ENCODE measurements around the gene TSPAN14. TPM values are rescaled to one million over a fixed set of nuclear protein-coding genes. Genes with fewer than 3 reads are reported as not detected.
A peak's percentile ranks its signal among the peaks of the same experiment; 100 is the strongest.

TSPAN14 gene
- total RNA-seq, 2 donors from 2014 or later = 121 to 123 TPM

DNA sequence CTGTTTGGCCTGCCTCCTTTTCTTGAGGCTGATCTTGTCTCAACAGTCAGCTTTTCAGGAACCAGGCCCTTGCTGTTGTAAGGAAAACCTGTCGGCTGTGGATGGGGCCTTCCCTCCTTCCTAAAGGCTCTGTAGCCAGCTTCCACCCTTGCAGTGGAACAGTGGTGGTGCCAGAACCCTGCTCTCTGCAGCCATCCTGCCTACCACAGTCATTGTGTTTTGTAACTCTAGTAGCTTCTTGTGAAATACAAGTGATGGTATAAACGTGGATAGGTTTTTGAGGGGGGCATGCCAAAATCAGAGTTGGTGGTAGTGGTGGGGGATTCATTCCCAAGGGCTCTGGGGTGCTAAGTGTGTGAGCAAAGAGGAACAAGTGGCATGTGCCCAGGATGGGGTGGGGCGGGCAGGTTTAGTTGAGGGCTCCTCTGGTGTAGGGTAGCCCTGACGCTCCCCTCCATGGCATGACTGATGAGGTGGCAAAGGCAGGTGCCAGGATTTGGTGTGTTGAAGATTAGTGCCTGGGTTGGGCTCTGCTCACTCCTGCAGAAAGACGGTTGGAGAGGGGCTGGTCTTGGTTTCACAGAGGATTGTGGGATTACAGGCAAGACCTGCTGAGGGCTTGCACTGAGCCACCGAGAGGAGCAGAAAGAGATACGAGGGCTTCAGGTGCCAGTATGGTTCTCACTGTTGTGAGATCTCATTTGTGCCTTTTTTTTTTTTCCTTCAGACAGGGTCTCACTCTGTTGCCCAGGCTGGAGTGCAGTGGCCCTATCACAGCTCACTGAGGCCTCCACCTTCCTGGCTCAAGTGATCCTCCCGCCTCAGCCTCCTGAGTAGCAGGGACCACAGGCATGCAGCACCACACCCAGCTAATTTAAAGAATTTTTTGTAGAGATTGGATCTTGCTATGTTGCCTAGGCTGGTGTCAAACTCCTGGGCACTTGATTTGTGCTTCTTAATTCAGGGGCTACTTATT is 7.4 kb downstream of the TSPAN14 start:
- Histone ChIP-seq H3K9ac (ENCODE audit: extremely low read depth, low read length, poor library complexity, severe bottlenecking) (no peak overlapping the region), H3K27ac (ENCODE audit: low read depth, low read length) (peak overlapping the region; percentile 48)

DNA sequence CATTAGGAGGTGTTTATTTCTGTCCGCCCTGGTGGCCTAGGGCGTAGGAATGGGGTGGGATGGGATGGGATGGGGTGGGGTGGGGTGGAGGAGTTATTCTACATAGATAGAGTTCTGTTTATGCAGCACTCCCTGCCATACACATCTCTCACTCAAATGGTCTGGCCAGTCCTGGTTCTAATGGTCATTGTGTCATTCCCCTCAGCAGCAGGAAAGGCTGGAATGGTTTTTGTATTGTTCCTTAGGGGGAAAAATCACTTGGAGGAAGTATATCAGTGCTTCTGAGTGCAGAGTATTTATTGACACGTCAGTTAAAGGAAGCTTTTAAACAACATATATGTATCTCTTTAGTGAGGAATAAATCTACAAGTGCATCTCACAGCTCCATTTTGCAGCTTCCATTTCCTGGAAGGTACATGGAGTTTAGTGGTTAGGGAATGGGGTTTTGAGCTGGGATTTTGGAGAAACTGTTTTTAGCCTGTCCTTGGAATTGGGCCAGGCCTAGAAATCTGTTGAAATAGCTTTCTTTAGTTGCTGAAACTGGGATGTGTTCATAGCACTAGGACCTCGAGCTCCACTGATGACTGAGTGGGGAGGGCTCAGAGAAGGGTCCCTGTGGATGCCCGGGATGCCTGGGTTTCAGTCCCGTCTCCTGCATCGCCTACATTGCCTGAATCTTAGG is 8.3 kb downstream of the TSPAN14 start:
- H3K4me3 ChIP-seq (ENCODE audit: low read length) = no peak overlapping the region
- peaks cover 8% of the 10 kb centered on the region for H3K36me3 Mint-ChIP-seq (ENCODE audit: low read depth)
- no peak overlapping the region for H3K27ac Mint-ChIP-seq
- peak overlapping the region; percentile 76 for H3K27ac ChIP-seq (ENCODE audit: low read depth, low read length)
- peaks cover 92% of the 10 kb centered on the region for H3K4me1 Mint-ChIP-seq
- H3K9me3 Mint-ChIP-seq = no peaks in the 10 kb centered on the region
- TF ChIP-seq, protein P1, sequence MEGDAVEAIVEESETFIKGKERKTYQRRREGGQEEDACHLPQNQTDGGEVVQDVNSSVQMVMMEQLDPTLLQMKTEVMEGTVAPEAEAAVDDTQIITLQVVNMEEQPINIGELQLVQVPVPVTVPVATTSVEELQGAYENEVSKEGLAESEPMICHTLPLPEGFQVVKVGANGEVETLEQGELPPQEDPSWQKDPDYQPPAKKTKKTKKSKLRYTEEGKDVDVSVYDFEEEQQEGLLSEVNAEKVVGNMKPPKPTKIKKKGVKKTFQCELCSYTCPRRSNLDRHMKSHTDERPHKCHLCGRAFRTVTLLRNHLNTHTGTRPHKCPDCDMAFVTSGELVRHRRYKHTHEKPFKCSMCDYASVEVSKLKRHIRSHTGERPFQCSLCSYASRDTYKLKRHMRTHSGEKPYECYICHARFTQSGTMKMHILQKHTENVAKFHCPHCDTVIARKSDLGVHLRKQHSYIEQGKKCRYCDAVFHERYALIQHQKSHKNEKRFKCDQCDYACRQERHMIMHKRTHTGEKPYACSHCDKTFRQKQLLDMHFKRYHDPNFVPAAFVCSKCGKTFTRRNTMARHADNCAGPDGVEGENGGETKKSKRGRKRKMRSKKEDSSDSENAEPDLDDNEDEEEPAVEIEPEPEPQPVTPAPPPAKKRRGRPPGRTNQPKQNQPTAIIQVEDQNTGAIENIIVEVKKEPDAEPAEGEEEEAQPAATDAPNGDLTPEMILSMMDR (conservative IDR thresholded peaks at IDR 0.05) = no peak
- WGBS, 2 experiments (ENCODE audit: insufficient coverage in 1 of 2, insufficient read length in 1 of 2) = 88 to 93% methylated on average over 4 of the region's 7 CpGs
- H3K4me3 Mint-ChIP-seq = no peak overlapping the region
- H3K36me3 ChIP-seq (ENCODE audit: control insufficient read depth, insufficient read depth, low read length) = peaks cover 9% of the 10 kb centered on the region
- no peaks in the 10 kb centered on the region for H3K27me3 Mint-ChIP-seq (ENCODE audit: insufficient read depth)
- H3K9ac ChIP-seq (ENCODE audit: extremely low read depth, low read length, poor library complexity, severe bottlenecking) = no peak overlapping the region
- peaks cover 31% of the 10 kb centered on the region for H3K4me1 ChIP-seq (ENCODE audit: control insufficient read depth, insufficient read depth, low read length)
- DNase-seq = no peak
- H3K27me3 ChIP-seq (ENCODE audit: control insufficient read depth, insufficient read depth, low read length, poor library complexity, severe bottlenecking) = no peaks in the 10 kb centered on the region
- H3K9me3 ChIP-seq (ENCODE audit: control insufficient read depth, low read length) = no peaks in the 10 kb centered on the region

More for the DNA sequence above, 7.4 kb downstream of the TSPAN14 start:
- H3K4me1 ChIP-seq (ENCODE audit: control insufficient read depth, insufficient read depth, low read length) = peaks cover 31% of the 10 kb centered on the region
- H3K4me3 ChIP-seq (ENCODE audit: low read length) = no peak overlapping the region
- H3K36me3 ChIP-seq (ENCODE audit: control insufficient read depth, insufficient read depth, low read length) = peaks cover 11% of the 10 kb centered on the region
- H3K9me3 Mint-ChIP-seq = no peaks in the 10 kb centered on the region
- H3K27ac Mint-ChIP-seq = peak overlapping the region; percentile 85
- peaks cover 83% of the 10 kb centered on the region for H3K4me1 Mint-ChIP-seq
- peak overlapping the region; percentile 20 for H3K4me3 Mint-ChIP-seq
- no peaks in the 10 kb centered on the region for H3K27me3 Mint-ChIP-seq (ENCODE audit: insufficient read depth)
- WGBS, 2 experiments (ENCODE audit: insufficient coverage in 1 of 2, insufficient read length in 1 of 2) = 90 to 93% methylated on average over 4 to 8 of the region's 8 CpGs
- TF ChIP-seq, protein P1 (conservative IDR thresholded peaks at IDR 0.05) = no peak
- DNase-seq = no peak
- no peaks in the 10 kb centered on the region for H3K9me3 ChIP-seq (ENCODE audit: control insufficient read depth, low read length)
- H3K27me3 ChIP-seq (ENCODE audit: control insufficient read depth, insufficient read depth, low read length, poor library complexity, severe bottlenecking) = no peaks in the 10 kb centered on the region
- peaks cover 8% of the 10 kb centered on the region for H3K36me3 Mint-ChIP-seq (ENCODE audit: low read depth)

DNA sequence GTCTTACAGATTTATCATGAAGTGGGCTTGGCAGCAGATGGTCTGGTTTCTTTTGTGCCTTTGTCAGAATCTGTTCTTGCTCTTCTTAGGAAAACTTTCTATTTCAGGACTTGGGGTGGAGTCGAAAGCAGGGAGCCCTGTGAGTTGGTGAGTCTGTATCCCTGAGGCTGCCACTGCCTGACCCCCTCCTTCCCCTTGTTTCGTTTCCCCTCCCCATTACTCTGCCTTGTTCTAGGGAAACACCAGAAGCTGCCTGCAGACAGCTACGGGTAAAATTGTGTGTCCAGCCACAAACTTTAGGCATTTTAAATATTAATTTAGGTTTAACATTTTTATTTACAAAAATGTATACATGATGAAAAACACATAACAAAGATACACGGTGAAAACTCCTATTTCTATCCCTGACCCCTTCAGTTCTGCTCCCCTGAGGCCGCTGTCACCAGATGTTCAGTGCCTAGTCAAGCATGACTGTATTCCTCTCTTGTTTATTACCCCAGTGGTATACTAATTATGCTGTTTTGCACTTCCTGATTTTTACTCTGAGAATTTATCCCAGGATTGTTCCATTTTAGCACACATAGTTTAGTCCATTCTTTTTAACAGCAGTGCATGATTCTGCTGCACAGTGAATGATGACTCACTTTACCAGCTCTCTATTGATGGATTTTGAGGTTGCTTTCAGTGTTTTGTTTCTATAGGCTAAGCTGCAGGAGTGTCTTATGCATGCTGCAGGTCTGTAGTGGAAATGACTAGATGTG is 9.1 kb downstream of the TSPAN14 start:
- H3K27me3 ChIP-seq (ENCODE audit: control insufficient read depth, insufficient read depth, low read length, poor library complexity, severe bottlenecking) = no peaks in the 10 kb centered on the region
- Mint-ChIP-seq H3K9me3 (no peaks in the 10 kb centered on the region), H3K27me3 (ENCODE audit: insufficient read depth) (no peaks in the 10 kb centered on the region), H3K36me3 (ENCODE audit: low read depth) (peaks cover 8% of the 10 kb centered on the region), H3K4me1 (peaks cover 93% of the 10 kb centered on the region), H3K4me3 (no peak overlapping the region), H3K27ac (peak overlapping the region; percentile 93)
- peaks cover 5% of the 10 kb centered on the region for H3K36me3 ChIP-seq (ENCODE audit: control insufficient read depth, insufficient read depth, low read length)
- no peak overlapping the region for H3K4me3 ChIP-seq (ENCODE audit: low read length)
- no peak for DNase-seq
- peak overlapping the region; percentile 99 for H3K27ac ChIP-seq (ENCODE audit: low read depth, low read length)
- WGBS, 2 experiments (ENCODE audit: insufficient coverage in 1 of 2, insufficient read length in 1 of 2) = 89 to 100% methylated on average over 1 to 5 of the region's 5 CpGs
- no peaks in the 10 kb centered on the region for H3K9me3 ChIP-seq (ENCODE audit: control insufficient read depth, low read length)
- TF ChIP-seq, protein P1 (conservative IDR thresholded peaks at IDR 0.05) = no peak
- H3K9ac ChIP-seq (ENCODE audit: extremely low read depth, low read length, poor library complexity, severe bottlenecking) = no peak overlapping the region
- peaks cover 31% of the 10 kb centered on the region for H3K4me1 ChIP-seq (ENCODE audit: control insufficient read depth, insufficient read depth, low read length)
